H1 (cell line): ENCODE results near the gene RSAD2. TPM values are rescaled to one million over a fixed set of nuclear protein-coding genes. Genes with fewer than 3 reads are reported as not detected.

Source experiments
- CTCF ChIA-PET: fragments of 300-600 bp; sonication (Branson Sonifier 250); formaldehyde crosslinking; loops from one replicate; lab custom pipeline; 2021; ENCODE audit not compliant: partially characterized antibody; lab: Charles Lee
- POLR2A ChIA-PET: fragments of 300-600 bp; sonication (Branson Sonifier 250); formaldehyde crosslinking; loops from one replicate; lab custom pipeline; 2021; ENCODE audit warnings: inconsistent platforms; ENCODE audit not compliant: partially characterized antibody; lab: Charles Lee
- DNase-seq, 2 experiments: peaks; one replicate each; pipeline versions ENCODE4 v3.0.0 to v3.0.0-alpha.2; 2010 to 2022; ENCODE audit warnings: low spot score in 2 of 2, low read depth in 1 of 2, mixed read lengths in 1 of 2
- FAIRE-seq: peaks from 2 replicates; lab custom pipeline; 2011; peaks lifted over from hg19 to GRCh38; lab: Jason Lieb, UNC
- H2AFZ ChIP-seq: 2 replicates; pipeline ENCODE4 v1.8.1; 2012; ENCODE audit warnings: low read length, inconsistent platforms
- H2AK5ac ChIP-seq: 2 replicates; pipeline ENCODE4 v1.6.1; 2013; ENCODE audit warnings: low read depth, low read length
- H2BK120ac ChIP-seq: replicated peaks from 2 replicates; pipeline ENCODE3; 2013; ENCODE audit warnings: low read depth, low read length, inconsistent platforms
- H2BK12ac ChIP-seq: 2 replicates; pipeline ENCODE4 v1.6.1; 2013; ENCODE audit warnings: low read depth, low read length
- H2BK15ac ChIP-seq: 2 replicates; pipeline ENCODE4 v1.6.1; 2013; ENCODE audit warnings: low read length
- H2BK20ac ChIP-seq: 2 replicates; pipeline ENCODE4 v1.6.1; 2013; ENCODE audit warnings: low read length
- H2BK5ac ChIP-seq: 2 replicates; pipeline ENCODE4 v1.6.1; 2013; ENCODE audit warnings: low read depth, low read length
- H3K14ac ChIP-seq: 2 replicates; pipeline ENCODE4 v1.6.1; 2013; ENCODE audit warnings: inconsistent platforms; ENCODE audit not compliant: insufficient read length
- H3K18ac ChIP-seq: 2 replicates; pipeline ENCODE4 v1.6.1; 2013; ENCODE audit warnings: low read length; ENCODE audit errors: extremely low read depth
- H3K23ac ChIP-seq: 2 replicates; pipeline ENCODE4 v1.6.1; 2013; ENCODE audit warnings: inconsistent platforms; ENCODE audit not compliant: insufficient read length
- H3K23me2 ChIP-seq: 2 replicates; pipeline ENCODE4 v1.6.1; 2013; ENCODE audit warnings: low read depth, low read length
- H3K27ac ChIP-seq: 2 replicates; pipeline ENCODE4 v1.6.1; 2011; ENCODE audit warnings: low read depth, low read length, inconsistent platforms
- H3K27me3 ChIP-seq, 4 experiments: replicated peaks in 1 of 4; 1 replicate in 1 of 4; 2 replicates in 3 of 4; pipeline versions ENCODE4 v1.6.1 to v1.8.1; 2011 to 2013; ENCODE audit warnings: low read length in 3 of 4, mild to moderate bottlenecking in 3 of 4, inconsistent platforms in 2 of 4, mixed read lengths in 2 of 4, moderate library complexity in 1 of 4; ENCODE audit not compliant: control insufficient read depth in 3 of 4, insufficient read depth in 3 of 4; ENCODE audit errors: extremely low read depth in 1 of 4
- H3K36me3 ChIP-seq, 4 experiments: 2 replicates each; pipeline versions ENCODE4 v1.6.1 to v1.8.1; 2011 to 2013; ENCODE audit warnings: mild to moderate bottlenecking in 4 of 4, low read length in 3 of 4, moderate library complexity in 2 of 4, control low read depth in 1 of 4, inconsistent platforms in 1 of 4; ENCODE audit not compliant: insufficient read depth in 4 of 4, control insufficient read depth in 2 of 4
- H3K4ac ChIP-seq: replicated peaks from 2 replicates; pipeline ENCODE3; 2013; ENCODE audit warnings: low read length, low read depth, mixed read lengths, inconsistent platforms; ENCODE audit not compliant: insufficient read length
- H3K4me1 ChIP-seq, 4 experiments: replicated peaks in 1 of 4; 1 replicate in 1 of 4; 2 replicates in 3 of 4; pipeline versions ENCODE4 v1.6.1 to v1.8.1; 2011 to 2013; ENCODE audit warnings: low read length in 3 of 4, inconsistent platforms in 2 of 4, mixed read lengths in 1 of 4; ENCODE audit not compliant: insufficient read depth in 4 of 4, control insufficient read depth in 3 of 4
- H3K4me2 ChIP-seq, 2 experiments: 2 replicates each; pipeline versions ENCODE4 v1.6.1 to v1.8.1; 2011 to 2013; ENCODE audit warnings: low read depth in 2 of 2, low read length in 2 of 2, control low read depth in 1 of 2, inconsistent platforms in 1 of 2, mild to moderate bottlenecking in 1 of 2; ENCODE audit not compliant: insufficient read depth in 1 of 2
- H3K4me3 ChIP-seq, 4 experiments: fragments of 200-600, 300-600 bp in 1 of 4; sonication (generic), shearing (Covaris generic), sonication (Bioruptor Twin) in 1 of 4; 2 replicates each; pipeline versions ENCODE4 v1.5.1 to v1.8.1; 2011 to 2016; ENCODE audit warnings: low read length in 4 of 4, low read depth in 3 of 4, control low read depth in 2 of 4, inconsistent platforms in 2 of 4, mild to moderate bottlenecking in 2 of 4, mixed read lengths in 1 of 4, moderate library complexity in 1 of 4; ENCODE audit not compliant: insufficient read depth in 2 of 4; ENCODE audit errors: extremely low read depth in 1 of 4
- H3K56ac ChIP-seq: replicated peaks from 2 replicates; pipeline ENCODE3; 2013; ENCODE audit warnings: low read depth, mild to moderate bottlenecking, mixed read lengths, low read length, inconsistent platforms; ENCODE audit not compliant: insufficient read length
- H3K79me1 ChIP-seq: 2 replicates; pipeline ENCODE4 v1.6.1; 2013; ENCODE audit warnings: low read depth, low read length, control low read depth
- H3K79me2 ChIP-seq, 2 experiments: 2 replicates each; pipeline versions ENCODE4 v1.6.1 to v1.8.1; 2012 to 2013; ENCODE audit warnings: low read length in 2 of 2, mild to moderate bottlenecking in 2 of 2, inconsistent platforms in 1 of 2; ENCODE audit not compliant: insufficient read depth in 2 of 2, control insufficient read depth in 1 of 2
- H3K9ac ChIP-seq, 4 experiments: replicated peaks in 1 of 4; 1 replicate in 1 of 4; 2 replicates in 3 of 4; pipeline versions ENCODE4 v1.6.1 to v1.8.1; 2011 to 2013; ENCODE audit warnings: low read depth in 3 of 4, low read length in 3 of 4, control low read depth in 2 of 4, mild to moderate bottlenecking in 2 of 4, moderate library complexity in 2 of 4, inconsistent platforms in 1 of 4; ENCODE audit errors: extremely low read depth in 1 of 4
- H3K9me3 ChIP-seq, 2 experiments: 2 replicates each; pipeline versions ENCODE4 v1.6.1 to v1.8.1; 2012 to 2013; ENCODE audit warnings: mild to moderate bottlenecking in 2 of 2, moderate library complexity in 2 of 2, control low read depth in 1 of 2, inconsistent platforms in 1 of 2, low read depth in 1 of 2, low read length in 1 of 2, mixed read lengths in 1 of 2; ENCODE audit not compliant: insufficient read depth in 2 of 2
- H4K20me1 ChIP-seq, 2 experiments: replicated peaks in 1 of 2; 2 replicates each; pipeline versions ENCODE3 to v1.8.1; 2011 to 2013; ENCODE audit warnings: inconsistent platforms in 2 of 2, low read length in 2 of 2, mild to moderate bottlenecking in 1 of 2; ENCODE audit not compliant: insufficient read depth in 2 of 2, control insufficient read depth in 1 of 2
- H4K5ac ChIP-seq: 2 replicates; pipeline ENCODE4 v1.6.1; 2013; ENCODE audit warnings: low read length, low read depth, mixed read lengths, inconsistent platforms; ENCODE audit not compliant: insufficient read length
- H4K8ac ChIP-seq: 2 replicates; pipeline ENCODE4 v1.8.0; 2013; ENCODE audit warnings: mild to moderate bottlenecking, moderate library complexity, low read length, inconsistent platforms; ENCODE audit not compliant: insufficient read depth; ENCODE audit errors: extremely low read depth
- H4K91ac ChIP-seq: replicated peaks from 2 replicates; pipeline ENCODE3; 2013; ENCODE audit warnings: low read length, mixed read lengths, inconsistent platforms; ENCODE audit not compliant: insufficient read length
- ATF3 ChIP-seq: IDR thresholded peaks from 2 replicates; pipeline ENCODE4 v1.6.1; 2011; ENCODE audit warnings: low read depth, mild to moderate bottlenecking, low read length; ENCODE audit not compliant: insufficient read depth
- BACH1 ChIP-seq: IDR thresholded peaks from 2 replicates; pipeline ENCODE4 v1.6.1; 2012; ENCODE audit warnings: low read length, improper control_type of control experiment
- CREB1 ChIP-seq: IDR thresholded peaks from 2 replicates; pipeline ENCODE4 v1.6.1; 2012; ENCODE audit warnings: inconsistent platforms
- HDAC2 ChIP-seq, 2 experiments: fragments of 300-600 bp in 1 of 2; sonication (generic) in 1 of 2; IDR thresholded peaks; 2 replicates each; pipeline ENCODE4 v1.6.1; 2011 to 2012; ENCODE audit warnings: low read depth in 2 of 2, low read length in 2 of 2, mild to moderate bottlenecking in 2 of 2, moderate library complexity in 2 of 2, borderline replicate concordance in 1 of 2, inconsistent platforms in 1 of 2
- MAFK ChIP-seq: IDR thresholded peaks from 2 replicates; pipeline ENCODE4 v1.6.1; 2012; ENCODE audit warnings: low read depth, mild to moderate bottlenecking, improper control_type of control experiment, low read length
- POLR2AphosphoS5 ChIP-seq: IDR thresholded peaks from 2 replicates; pipeline ENCODE4 v1.6.1; 2011; ENCODE audit warnings: low read depth, low read length
- POU5F1 ChIP-seq: IDR thresholded peaks from 2 replicates; pipeline ENCODE4 v1.6.1; 2011; ENCODE audit warnings: low read depth, mild to moderate bottlenecking, low read length, moderate library complexity
- RAD21 ChIP-seq, 2 experiments: IDR thresholded peaks in 1 of 2; conservative IDR thresholded peaks in 1 of 2; 2 replicates each; pipeline ENCODE4 v1.6.1; 2011; ENCODE audit warnings: low read depth in 2 of 2, low read length in 2 of 2, improper control_type of control experiment in 1 of 2, inconsistent platforms in 1 of 2, mild to moderate bottlenecking in 1 of 2, moderate library complexity in 1 of 2
- RXRA ChIP-seq: IDR thresholded peaks from 2 replicates; pipeline ENCODE4 v1.6.1; 2011; ENCODE audit warnings: low read depth, mild to moderate bottlenecking, low read length, moderate library complexity; ENCODE audit not compliant: insufficient read depth
- SIN3A ChIP-seq, 2 experiments: IDR thresholded peaks in 1 of 2; conservative IDR thresholded peaks in 1 of 2; 2 replicates each; pipeline ENCODE4 v1.6.1; 2011 to 2012; ENCODE audit warnings: low read length in 2 of 2, improper control_type of control experiment in 1 of 2, low read depth in 1 of 2, mild to moderate bottlenecking in 1 of 2
- SUZ12 ChIP-seq: fragments of 200-600 bp; sonication (generic); IDR thresholded peaks from 2 replicates; pipeline ENCODE4 v1.6.1; 2012; ENCODE audit warnings: mild to moderate bottlenecking, inconsistent platforms, low read length, moderate library complexity, mixed read lengths
- TBP ChIP-seq: IDR thresholded peaks from 2 replicates; pipeline ENCODE4 v1.6.1; 2011; ENCODE audit warnings: low read depth, low read length, improper control_type of control experiment
- ZNF274 ChIP-seq: IDR thresholded peaks from 2 replicates; pipeline ENCODE4 v1.7.0; 2012; ENCODE audit warnings: low read length, borderline replicate concordance; ENCODE audit errors: extremely low read depth
- WGBS, 2 experiments: shearing (Covaris generic) in 1 of 2; methylation state at CpG; one replicate each; pipeline versions ENCODE4 v1.1.6 to v1.1.7; 2013 to 2015; ENCODE audit warnings: low lambda C conversion rate in 2 of 2, mixed read lengths in 2 of 2, inconsistent platforms in 1 of 2, low coverage in 1 of 2, missing lambda C conversion rate in 1 of 2; ENCODE audit not compliant: insufficient replicate concordance in 2 of 2, insufficient coverage in 1 of 2, insufficient read length in 1 of 2; ENCODE audit errors: extremely low coverage in 1 of 2, missing lambda C conversion rate in 1 of 2; 5-methylcytosine and 5-hydroxymethylcytosine counted together
- polyA plus RNA-seq, 7 experiments: library from polyadenylated mRNA; depleted of rRNA in 3 of 7; stranded (reverse) in 5 of 7; unstranded in 2 of 7; fragments of >200 nt in 5 of 7; fragments of 200-250 nt in 2 of 7; gene quantifications; 1 replicate in 5 of 7; 2 replicates in 1 of 7; 4 replicates in 1 of 7; pipeline versions ENCODE4 v1.2.1 to v1.2.3, GENCODE V29; 2011 to 2013; ENCODE audit warnings: missing spikeins in 2 of 7, mixed read lengths in 2 of 7
- total RNA-seq: library from RNA; stranded (reverse); fragmentation: NEBNext Ultra II Directional; extraction: Animal tissue kit (Norgen Biotek cat#: 25700); gene quantifications from 2 replicates; pipeline ENCODE4 v1.2.1, GENCODE V29; 2021

Gene RSAD2
- total and polyA plus RNA-seq, 2 of the 8 experiments (the other 6 are each of a cell fraction or from before 2014, with no cell fraction given) = not detected

GRCh38 chr2:6943971-6944370 is 66.4 kb downstream of the RSAD2 start:
- Histone ChIP-seq H3K79me1 (0 out of 2 replicates have a peak, but pooled peaks cover 2% of the 10 kb centered on the region), H3K27me3 (no peaks in the 10 kb centered on the region), H3K56ac (no peak overlapping the region), H2BK20ac (no peak overlapping the region), H3K4me1 (peaks cover 0 to 2% (median 0%) of the 10 kb centered on the region in 4 experiments; a peak in 3 of 7 replicates), H3K4me3 (no peak overlapping the region), H4K5ac (no peak overlapping the region), H3K9me3 (no peaks in the 10 kb centered on the region), H3K36me3 (no peaks in the 10 kb centered on the region; a peak in 1 of 8 replicates), H3K18ac (no peak overlapping the region), H4K8ac (no peak overlapping the region), H3K23ac (no peak overlapping the region), H4K91ac (no peak overlapping the region), H3K27ac (no peak overlapping the region), H3K4ac (no peak overlapping the region), H2BK5ac (no peak overlapping the region), H2AK5ac (no peak overlapping the region), H2BK12ac (no peak overlapping the region), H3K9ac (no peak overlapping the region), H3K23me2 (no peaks in the 10 kb centered on the region), H3K4me2 (no peak overlapping the region), H4K20me1 (peaks cover 3 to 4% of the 10 kb centered on the region in 2 experiments), H3K14ac (no peak overlapping the region), H3K79me2 (peaks cover 0 to 2% of the 10 kb centered on the region in 2 experiments; a peak in 1 of 4 replicates), H2BK15ac (no peak overlapping the region), H2BK120ac (no peak overlapping the region), H2AFZ (no peak overlapping the region)
- no peak for DNase-seq
- FAIRE-seq = no peak
- ChIA-PET CTCF (interaction anchor here (1.3 kb wide), 1 partner anchor 27 kb away, joined by 5 read pairs; the partner anchor contains the start of gene RNF144A), POLR2A (no interaction called here)
- WGBS, 2 experiments = 90% methylated on average over 8 of the region's 8 CpGs; no CpG with 5 or more reads in 1 of the 2 experiments
- no peak for TF ChIP-seq POLR2AphosphoS5
- no peak for TF ChIP-seq ATF3
- no peak for TF ChIP-seq SIN3A (conservative IDR thresholded peaks at IDR 0.05 in 1 of 2, IDR thresholded peaks at IDR 0.05 in 1 of 2; ENCODE audit: low read depth in 1 of 2, low read length in 2 of 2)
- TF ChIP-seq ZNF274 = no peak
- no peak for TF ChIP-seq BACH1
- TF ChIP-seq HDAC2 (IDR thresholded peaks at IDR 0.05; ENCODE audit: borderline replicate concordance in 1 of 2, low read depth in 2 of 2, low read length in 2 of 2) = no peak
- no peak for TF ChIP-seq MAFK
- TF ChIP-seq CREB1 = no peak
- no peak for TF ChIP-seq RAD21 (IDR thresholded peaks at IDR 0.05 in 1 of 2, conservative IDR thresholded peaks at IDR 0.05 in 1 of 2; ENCODE audit: low read depth in 2 of 2, low read length in 2 of 2)
- TF ChIP-seq RXRA = no peak
- TF ChIP-seq POU5F1 = no peak
- no peak for TF ChIP-seq TBP
- TF ChIP-seq SUZ12 = no peak
